OCI-LY1 (cell line): Measurements from ENCODE around the gene KIF16B.
A peak's percentile ranks its signal among the peaks of the same experiment; 100 is the strongest.
"Not testable (repeated sequence)": the region's sequence is repeated elsewhere in the genome, so short reads cannot be mapped to it uniquely, and the experiment has no call there.

Experiments used
- H2AFZ ChIP-seq: fragments of 200-600 bp; sonication (generic), shearing (Covaris generic); 2 replicates; pipeline ENCODE4 v1.6.0; 2014; ENCODE audit warnings: antibody characterized with exemption, mild to moderate bottlenecking, low read length
- H3F3A ChIP-seq: fragments of 200-600 bp; sonication (generic), shearing (Covaris generic); 2 replicates; pipeline ENCODE4 v1.6.0; 2014; ENCODE audit warnings: mild to moderate bottlenecking, antibody characterized with exemption, low read length, moderate library complexity; ENCODE audit not compliant: insufficient read depth
- H3K27ac ChIP-seq: fragments of 200-600 bp; sonication (generic); 2 replicates; pipeline ENCODE4 v1.5.1; 2014; ENCODE audit warnings: low read length, mixed run types, mild to moderate bottlenecking, low read depth; ENCODE audit not compliant: poor library complexity, severe bottlenecking
- H3K27me3 ChIP-seq: fragments of 200-600 bp; sonication (generic); 2 replicates; pipeline ENCODE4 v1.6.0; 2014; ENCODE audit warnings: antibody characterized with exemption, mild to moderate bottlenecking, low read length, moderate library complexity; ENCODE audit not compliant: insufficient read depth
- H3K36me3 ChIP-seq: fragments of 200-600 bp; sonication (generic); 2 replicates; pipeline ENCODE4 v1.6.1; 2014; ENCODE audit warnings: mild to moderate bottlenecking, antibody characterized with exemption, low read length, moderate library complexity, mixed read lengths; ENCODE audit not compliant: insufficient read depth
- H3K4me1 ChIP-seq: fragments of 200-600 bp; sonication (generic); 2 replicates; pipeline ENCODE4 v1.5.1; 2014; ENCODE audit warnings: mild to moderate bottlenecking, low read length, moderate library complexity; ENCODE audit not compliant: insufficient read depth, severe bottlenecking
- H3K4me2 ChIP-seq: fragments of 200-600 bp; sonication (generic), shearing (Covaris generic); 2 replicates; pipeline ENCODE4 v1.6.1; 2014; ENCODE audit warnings: low read length
- H3K4me3 ChIP-seq: fragments of 200-600 bp; sonication (generic); 2 replicates; pipeline ENCODE4 v1.5.1; 2014; ENCODE audit warnings: low read length, low read depth, mild to moderate bottlenecking, mixed read lengths; ENCODE audit not compliant: poor library complexity, severe bottlenecking
- H3K79me2 ChIP-seq: fragments of 200-600 bp; shearing (Covaris generic); 2 replicates; pipeline ENCODE4 v1.6.1; 2016; ENCODE audit warnings: mixed run types, low read length, mixed read lengths; ENCODE audit not compliant: insufficient read depth
- H3K9ac ChIP-seq: fragments of 200-600 bp; sonication (generic), shearing (Covaris generic); 2 replicates; pipeline ENCODE4 v1.6.1; 2014; ENCODE audit warnings: mild to moderate bottlenecking, low read length, mixed read lengths
- H3K9me2 ChIP-seq: fragments of 200-600 bp; sonication (generic), shearing (Covaris generic); 2 replicates; pipeline ENCODE4 v1.6.1; 2014; ENCODE audit warnings: low read depth, mild to moderate bottlenecking, low read length, mixed read lengths
- H3K9me3 ChIP-seq: fragments of 200-600 bp; shearing (Covaris generic); 2 replicates; pipeline ENCODE4 v1.6.1; 2014; ENCODE audit warnings: low read length, mixed read lengths
- H4K20me1 ChIP-seq: fragments of 200-600 bp; sonication (generic), shearing (Covaris generic); 2 replicates; pipeline ENCODE4 v1.6.0; 2016; ENCODE audit warnings: mild to moderate bottlenecking, low read length; ENCODE audit not compliant: insufficient read depth
- CTCF ChIP-seq: fragments of 200-600 bp; sonication (generic), shearing (Covaris generic); IDR thresholded peaks from 2 replicates; pipeline ENCODE4 v1.5.1; 2017; ENCODE audit warnings: mild to moderate bottlenecking, antibody characterized with exemption, low read length, moderate library complexity, mixed read lengths
- EZH2 ChIP-seq: fragments of 200-600 bp; sonication (generic), shearing (Covaris generic); IDR thresholded peaks from 2 replicates; pipeline ENCODE4 v1.8.0; 2017; ENCODE audit warnings: borderline replicate concordance, mixed run types, mild to moderate bottlenecking, antibody characterized with exemption, low read length, moderate library complexity, mixed read lengths

KIF16B gene

GRCh38 chr20:16520154-16520553 lies 53.1 kb downstream of the KIF16B start:
- Histone ChIP-seq H4K20me1 (no peaks in the 10 kb centered on the region), H3K9me3 (no peaks in the 10 kb centered on the region), H3K79me2 (no peaks in the 10 kb centered on the region), H2AFZ (no peak overlapping the region), H3K4me3 (no peak overlapping the region), H3K9me2 (no peaks in the 10 kb centered on the region), H3K4me2 (no peak overlapping the region), H3K27me3 (no peaks in the 10 kb centered on the region), H3K27ac (no peak overlapping the region), H3K36me3 (no peaks in the 10 kb centered on the region), H3K9ac (no peak overlapping the region), H3F3A (no peaks in the 10 kb centered on the region), H3K4me1 (no peaks in the 10 kb centered on the region)
- TF ChIP-seq EZH2 (no peak), CTCF (no peak)

- H2AFZ ChIP-seq, H3K79me2 ChIP-seq, H3K9ac ChIP-seq, H3F3A ChIP-seq, H3K27ac ChIP-seq, H3K36me3 ChIP-seq, H3K27me3 ChIP-seq, H3K4me3 ChIP-seq, H3K9me3 ChIP-seq, H3K4me1 ChIP-seq, H4K20me1 ChIP-seq, H3K9me2 ChIP-seq, H3K4me2 ChIP-seq: not testable (repeated sequence)
Observed at GRCh38 chr20:16519673-16520072, 53.6 kb downstream of the KIF16B start.

- TF ChIP-seq EZH2 = no peak
- no peak for TF ChIP-seq CTCF
- Histone ChIP-seq H3K4me3 (no peak overlapping the region), H3K27me3 (no peaks in the 10 kb centered on the region), H3F3A (no peaks in the 10 kb centered on the region), H3K27ac (no peak overlapping the region), H3K36me3 (no peaks in the 10 kb centered on the region), H3K4me1 (peaks cover 5% of the 10 kb centered on the region), H3K79me2 (no peaks in the 10 kb centered on the region), H3K4me2 (no peak overlapping the region), H3K9ac (no peak overlapping the region), H3K9me3 (no peaks in the 10 kb centered on the region), H3K9me2 (no peaks in the 10 kb centered on the region), H2AFZ (no peak overlapping the region), H4K20me1 (no peaks in the 10 kb centered on the region)
Observed at GRCh38 chr20:16518784-16519084, 54.5 kb downstream of the KIF16B start.

GRCh38 chr20:16517946-16518783 lies 55.1 kb downstream of the KIF16B start:
- Histone ChIP-seq H3K9me2 (no peaks in the 10 kb centered on the region), H3K27ac (no peak overlapping the region), H3K36me3 (no peaks in the 10 kb centered on the region), H3K9me3 (no peaks in the 10 kb centered on the region), H3K79me2 (no peaks in the 10 kb centered on the region), H3F3A (no peaks in the 10 kb centered on the region), H3K4me3 (no peak overlapping the region), H2AFZ (no peak overlapping the region), H3K4me1 (peaks cover 5% of the 10 kb centered on the region), H3K9ac (no peak overlapping the region), H3K27me3 (no peaks in the 10 kb centered on the region), H4K20me1 (no peaks in the 10 kb centered on the region), H3K4me2 (no peak overlapping the region)
- TF ChIP-seq EZH2 = no peak
- peak; percentile 78 for TF ChIP-seq CTCF
